VCaP (cell line): ENCODE measurements around the gene CFAP299.
"Not testable (repeated sequence)": the region's sequence is repeated elsewhere in the genome, so short reads cannot be mapped to it uniquely, and the experiment has no call there.

ENCODE experiments used
- H3K27ac ChIP-seq: fragments of 450-650 bp; 2 replicates; pipeline ENCODE4 v1.5.1; 2017
- CTCF ChIP-seq: fragments of 450-650 bp; conservative IDR thresholded peaks from 2 replicates; pipeline ENCODE4 v1.5.1; 2017; ENCODE audit warnings: mild to moderate bottlenecking, moderate library complexity

Gene CFAP299

GRCh38 chr4:80685214-80685613 is 349.7 kb downstream of the CFAP299 start:
- no peak overlapping the region for H3K27ac ChIP-seq
- no peak for TF ChIP-seq CTCF

DNA sequence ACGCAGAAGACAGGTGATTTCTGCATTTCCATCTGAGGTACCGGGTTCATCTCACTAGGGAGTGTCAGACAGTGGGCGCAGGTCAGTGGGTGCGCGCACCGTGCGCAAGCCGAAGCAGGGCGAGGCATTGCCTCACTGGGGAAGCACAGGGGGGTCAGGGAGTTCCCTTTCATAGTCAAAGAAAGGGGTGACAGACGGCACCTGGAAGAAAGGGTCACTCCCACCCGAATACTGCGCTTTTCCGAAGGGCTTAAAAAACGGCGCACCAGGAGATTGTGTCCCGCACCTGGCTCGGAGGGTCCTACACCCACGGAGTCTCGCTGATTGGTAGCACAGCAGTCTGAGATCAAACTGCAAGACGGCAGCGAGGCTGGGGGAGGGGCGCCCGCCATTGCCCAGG is 352.2 kb downstream of the CFAP299 start:
- H3K27ac ChIP-seq, result not testable (repeated sequence)

DNA sequence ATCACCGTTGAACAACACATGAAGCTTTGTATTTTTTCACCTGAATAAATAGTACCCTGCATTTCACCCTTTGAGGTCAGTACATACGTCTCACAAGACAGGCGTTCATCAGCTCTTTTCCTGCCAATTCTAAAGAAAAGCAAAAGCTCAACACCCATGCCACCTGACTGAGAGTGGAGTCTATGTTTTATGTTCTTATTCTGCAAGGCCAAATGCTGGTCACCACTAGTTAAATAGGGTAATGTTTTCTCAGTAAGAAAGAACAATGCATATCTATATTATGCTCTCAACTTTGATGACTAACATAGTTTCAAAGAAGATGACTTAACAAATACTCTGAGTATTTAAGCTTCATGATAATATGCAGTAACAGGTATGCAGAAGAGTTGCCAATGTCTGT is 358.6 kb downstream of the CFAP299 start:
- H3K27ac ChIP-seq, result no peak overlapping the region
- no peak for TF ChIP-seq CTCF

DNA sequence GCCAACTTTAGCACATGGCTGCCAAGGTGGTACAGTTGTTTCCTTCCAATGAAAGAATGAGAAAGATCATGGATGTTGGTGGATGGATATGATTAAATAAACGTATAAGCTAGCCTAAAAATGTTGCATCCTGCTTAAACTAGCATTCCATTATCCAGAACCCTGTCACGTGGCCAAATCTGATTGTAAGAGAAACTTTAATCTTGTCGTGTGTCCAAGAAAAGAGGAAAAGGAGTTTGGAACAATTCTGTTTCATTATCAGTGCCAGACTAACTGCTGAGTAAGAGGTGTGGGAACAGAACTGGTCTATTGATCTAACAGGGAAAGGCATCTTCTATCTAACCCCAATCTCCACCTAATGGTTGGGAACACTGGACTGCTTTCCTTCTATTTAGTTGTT is 369.8 kb downstream of the CFAP299 start:
- no peak for TF ChIP-seq CTCF
- H3K27ac ChIP-seq, result no peak overlapping the region

DNA sequence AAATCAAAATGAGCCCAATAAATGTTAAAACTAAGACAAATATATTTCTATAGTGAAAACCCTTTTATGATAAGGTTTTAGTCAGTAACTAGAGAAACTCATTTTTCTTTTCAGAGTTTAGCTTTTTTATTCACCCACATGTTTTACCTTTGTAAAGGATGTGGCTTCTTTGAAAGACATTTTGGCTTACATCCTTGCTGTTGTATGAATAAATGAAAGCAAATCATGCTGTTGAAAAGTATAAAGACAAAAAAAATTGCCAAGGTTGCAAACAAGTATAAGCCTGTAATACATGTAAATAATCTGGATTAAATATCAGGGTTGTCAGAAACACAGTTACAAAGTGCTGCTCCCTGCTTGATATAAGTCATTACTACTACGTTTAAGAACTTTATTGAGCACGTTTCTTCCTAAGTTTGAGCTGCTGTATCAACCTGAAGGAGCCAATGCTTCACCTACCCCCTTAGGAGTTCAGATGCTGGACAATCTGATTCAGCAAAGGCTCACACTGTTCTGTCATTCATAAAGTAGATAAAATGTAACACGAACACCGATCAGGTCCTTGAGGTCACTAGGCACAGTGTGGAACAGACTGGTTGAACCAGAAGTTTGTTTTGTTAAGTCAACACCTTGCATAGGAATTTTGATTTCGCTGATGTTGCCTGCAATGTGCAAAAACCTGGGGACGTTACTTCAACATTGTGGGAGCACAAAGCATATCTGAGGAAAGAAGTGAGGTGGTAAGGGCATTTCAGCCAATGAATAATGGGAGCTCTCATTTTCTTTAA is 373.7 kb downstream of the CFAP299 start:
- no peak overlapping the region for H3K27ac ChIP-seq
- no peak for TF ChIP-seq CTCF

DNA sequence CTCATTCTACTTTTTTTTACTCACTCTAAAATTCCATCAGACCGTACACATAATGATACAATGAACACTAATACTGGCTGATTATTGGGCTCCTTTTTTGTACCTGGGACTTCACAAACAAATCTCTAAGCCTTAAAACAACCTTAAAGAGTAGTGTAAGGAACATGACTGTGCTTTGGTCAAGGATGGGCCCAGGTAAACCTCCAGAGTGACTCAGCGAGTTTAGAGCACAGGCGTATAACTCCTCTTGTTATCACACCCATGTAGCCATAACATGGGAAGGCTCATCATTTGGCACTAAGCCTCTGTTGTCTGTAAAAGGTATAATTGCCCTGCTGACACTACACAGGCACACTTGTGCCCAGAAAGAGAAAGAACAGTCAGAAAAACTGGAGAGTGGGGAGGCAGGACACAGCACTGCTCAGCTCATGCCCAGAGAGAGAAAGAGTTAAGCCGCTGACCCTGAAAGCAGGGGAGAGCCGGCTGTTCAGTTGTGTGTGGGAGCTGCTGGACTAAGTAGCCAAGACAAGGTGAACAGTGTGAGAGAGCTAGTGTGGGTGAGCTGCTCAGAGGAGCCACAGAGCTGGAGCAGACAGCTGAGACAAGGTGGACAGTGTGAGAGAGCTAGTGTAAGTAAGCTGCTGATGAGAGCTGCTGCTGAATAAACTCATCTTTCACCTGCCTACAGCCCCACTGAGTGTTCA is 375.4 kb downstream of the CFAP299 start:
- no peak overlapping the region for H3K27ac ChIP-seq
- no peak for TF ChIP-seq CTCF

- H3K27ac ChIP-seq, result no peak overlapping the region
- TF ChIP-seq CTCF, result no peak
Measured at GRCh38 chr4:80711956-80712355, 376.4 kb downstream of the CFAP299 start.

DNA sequence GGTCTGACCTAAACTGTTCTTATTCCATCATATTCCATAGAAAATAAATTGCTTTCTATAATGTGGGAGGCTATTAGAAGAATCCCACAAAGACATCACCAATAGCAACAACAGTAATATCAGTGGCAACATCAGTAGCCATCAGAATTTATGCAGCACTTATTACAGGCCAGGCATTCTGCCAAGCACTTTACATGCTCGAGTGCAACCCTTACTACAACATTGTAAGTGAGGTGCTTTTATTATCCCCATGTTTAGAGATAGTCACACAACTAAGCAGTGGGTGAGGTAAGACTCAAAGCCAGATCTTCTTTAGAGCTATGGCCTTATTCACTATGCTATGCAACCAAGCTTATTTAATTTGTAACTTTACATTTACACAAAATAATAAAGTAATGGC is 377.9 kb downstream of the CFAP299 start:
- H3K27ac ChIP-seq, result no peak overlapping the region
- TF ChIP-seq CTCF, result no peak
